ENCODE measurements around the gene DALRD3. TPM values are rescaled to one million over a fixed set of nuclear protein-coding genes. Genes with fewer than 3 reads are reported as not detected.

DALRD3 gene
- polyA plus RNA-seq, 3 donors from 2014 or later: 17.1 to 26.9 (median 21.8) TPM

GRCh38 chr3:48991851-48992545 lies 26.4 kb downstream of the DALRD3 start:
- Mint-ChIP-seq H3K27ac (peak overlapping the region in 4 of 6 donors; percentile 41 to 61 (median 55)), H3K36me3 (peaks cover 0 to 4% (median 0%) of the 10 kb centered on the region in 3 donors), H3K4me1 (peaks cover 32 to 47% of the 10 kb centered on the region in 2 donors), H3K27me3 (ENCODE audit: low read depth in 3 of 3) (peaks cover 0 to 6% (median 4%) of the 10 kb centered on the region in 3 donors), H3K4me3 (peak overlapping the region; percentile 39 to 90 (median 67)), H3K9me3 (no peaks in the 10 kb centered on the region)
- no peak for DNase-seq

GRCh38 chr3:48990636-48991469 lies 27.5 kb downstream of the DALRD3 start:
- peak; percentile 26 to 34 (median 29) for DNase-seq
- peaks cover 0 to 9% (median 5%) of the 10 kb centered on the region in 3 donors for H3K27me3 Mint-ChIP-seq (ENCODE audit: low read depth in 3 of 3)

GRCh38 chr3:48989796-48990635 lies 28.4 kb downstream of the DALRD3 start, which contains the start of gene P4HTM:
TSS of gene P4HTM (plus strand) at chr3:48990241. CDS start at chr3:48990257, 16 bp downstream.
- peaks cover 0 to 1% (median 0%) of the 10 kb centered on the region in 3 donors for H3K36me3 Mint-ChIP-seq
- H3K4me1 Mint-ChIP-seq: peaks cover 32 to 47% of the 10 kb centered on the region in 2 donors
- no peaks in the 10 kb centered on the region for H3K9me3 Mint-ChIP-seq
- peaks cover 0 to 9% (median 6%) of the 10 kb centered on the region in 3 donors for H3K27me3 Mint-ChIP-seq (ENCODE audit: low read depth in 3 of 3)
- H3K27ac Mint-ChIP-seq: peak within 1 kb of the TSS; percentile 80 to 89 (median 86)
- H3K4me3 Mint-ChIP-seq: peak within 1 kb of the TSS; percentile 89 to 92 (median 91)
- DNase-seq: peak; percentile 49 to 55 (median 50)

More at GRCh38 chr3:48990636-48991469, 27.5 kb downstream of the DALRD3 start:
- Mint-ChIP-seq H3K27ac (peak overlapping the region; percentile 76 to 89 (median 85)), H3K4me1 (peaks cover 32 to 47% of the 10 kb centered on the region in 2 donors), H3K4me3 (peak overlapping the region; percentile 84 to 91 (median 90)), H3K9me3 (no peaks in the 10 kb centered on the region), H3K36me3 (peaks cover 0 to 4% (median 0%) of the 10 kb centered on the region in 3 donors)

GRCh38 chr3:48989126-48989795 lies 29.1 kb downstream of the DALRD3 start:
- Mint-ChIP-seq H3K27me3 (ENCODE audit: low read depth in 3 of 3) (peaks cover 0 to 9% (median 6%) of the 10 kb centered on the region in 3 donors), H3K36me3 (peaks cover 0 to 4% (median 0%) of the 10 kb centered on the region in 3 donors), H3K9me3 (no peaks in the 10 kb centered on the region), H3K27ac (peak overlapping the region; percentile 73 to 88 (median 84)), H3K4me3 (peak overlapping the region; percentile 87 to 92 (median 89)), H3K4me1 (peaks cover 30 to 47% of the 10 kb centered on the region in 2 donors)
- no peak for DNase-seq

- Mint-ChIP-seq H3K4me3 (no peak overlapping the region), H3K27me3 (ENCODE audit: low read depth in 3 of 3) (peaks cover 0 to 9% (median 6%) of the 10 kb centered on the region in 3 donors), H3K4me1 (peaks cover 17 to 21% of the 10 kb centered on the region in 2 donors), H3K36me3 (peaks cover 5 to 31% (median 6%) of the 10 kb centered on the region in 3 donors), H3K27ac (peak overlapping the region in 3 of 6 donors; percentile 31 to 71 (median 56)), H3K9me3 (no peaks in the 10 kb centered on the region)
- DNase-seq: no peak
These were observed 32.5 kb downstream of the DALRD3 start for GRCh38 chr3:48985831-48986376.

GRCh38 chr3:48984663-48985062 lies 33.7 kb downstream of the DALRD3 start:
- Mint-ChIP-seq H3K27ac (peak overlapping the region in 1 of 6 donors; percentile 23), H3K9me3 (no peaks in the 10 kb centered on the region), H3K36me3 (peaks cover 10 to 37% (median 10%) of the 10 kb centered on the region in 3 donors), H3K27me3 (ENCODE audit: low read depth in 3 of 3) (peaks cover 0 to 9% (median 6%) of the 10 kb centered on the region in 3 donors), H3K4me3 (no peak overlapping the region), H3K4me1 (peaks cover 12 to 17% of the 10 kb centered on the region in 2 donors)
- DNase-seq: no peak

- peaks cover 14 to 45% (median 17%) of the 10 kb centered on the region in 3 donors for H3K36me3 Mint-ChIP-seq
- peaks cover 3 to 5% of the 10 kb centered on the region in 2 donors for H3K4me1 Mint-ChIP-seq
These were observed 35.3 kb downstream of the DALRD3 start for GRCh38 chr3:48983096-48983495.

GRCh38 chr3:48982686-48983085 lies 35.7 kb downstream of the DALRD3 start:
- Mint-ChIP-seq H3K27ac (peak overlapping the region in 2 of 6 donors; percentile 2 to 34), H3K4me3 (no peak overlapping the region), H3K36me3 (peaks cover 17 to 48% (median 17%) of the 10 kb centered on the region in 3 donors), H3K27me3 (ENCODE audit: low read depth in 3 of 3) (peaks cover 0 to 3% (median 2%) of the 10 kb centered on the region in 3 donors), H3K9me3 (no peaks in the 10 kb centered on the region), H3K4me1 (peaks cover 0 to 1% of the 10 kb centered on the region in 2 donors)
- DNase-seq: no peak

More at GRCh38 chr3:48983096-48983495, 35.3 kb downstream of the DALRD3 start:
- no peaks in the 10 kb centered on the region for H3K9me3 Mint-ChIP-seq
- H3K27ac Mint-ChIP-seq: no peak overlapping the region
- H3K27me3 Mint-ChIP-seq (ENCODE audit: low read depth in 3 of 3): peaks cover 0 to 5% (median 4%) of the 10 kb centered on the region in 3 donors
- DNase-seq: no peak
- no peak overlapping the region for H3K4me3 Mint-ChIP-seq

- no peak overlapping the region for H3K27ac Mint-ChIP-seq
- no peak for DNase-seq
- no peaks in the 10 kb centered on the region for H3K4me1 Mint-ChIP-seq
- peaks cover 0 to 3% (median 2%) of the 10 kb centered on the region in 3 donors for H3K27me3 Mint-ChIP-seq (ENCODE audit: low read depth in 3 of 3)
- H3K9me3 Mint-ChIP-seq: no peaks in the 10 kb centered on the region
- no peak overlapping the region for H3K4me3 Mint-ChIP-seq
- peaks cover 17 to 48% (median 17%) of the 10 kb centered on the region in 3 donors for H3K36me3 Mint-ChIP-seq
These were observed 36.4 kb downstream of the DALRD3 start for GRCh38 chr3:48982016-48982415.

GRCh38 chr3:48980295-48980694 lies 38.1 kb downstream of the DALRD3 start:
- H3K27me3 Mint-ChIP-seq (ENCODE audit: low read depth in 3 of 3): no peaks in the 10 kb centered on the region
- H3K9me3 Mint-ChIP-seq: no peaks in the 10 kb centered on the region
- no peaks in the 10 kb centered on the region for H3K4me1 Mint-ChIP-seq
- no peak for DNase-seq
- peaks cover 17 to 56% (median 17%) of the 10 kb centered on the region in 3 donors for H3K36me3 Mint-ChIP-seq
- H3K27ac Mint-ChIP-seq: no peak overlapping the region
- H3K4me3 Mint-ChIP-seq: no peak overlapping the region

GRCh38 chr3:48979451-48979850 lies 38.9 kb downstream of the DALRD3 start:
- Mint-ChIP-seq H3K36me3 (peaks cover 15 to 64% (median 24%) of the 10 kb centered on the region in 3 donors), H3K9me3 (no peaks in the 10 kb centered on the region), H3K4me3 (no peak overlapping the region), H3K27me3 (ENCODE audit: low read depth in 3 of 3) (no peaks in the 10 kb centered on the region), H3K27ac (no peak overlapping the region), H3K4me1 (no peaks in the 10 kb centered on the region)
- DNase-seq: no peak

Data from immature natural killer cell (primary cell).